Pancreas (tissue), 10 donors: ENCODE measurements around the gene TMEM233. TPM values are rescaled to one million over a fixed set of nuclear protein-coding genes. Genes with fewer than 3 reads are reported as not detected.

ENCODE experiments used
- ATAC-seq, 4 donors: fragments of 200-7000 bp; cut with Tn5 transposase; one replicate each; pipeline versions ENCODE4 v1.8.0 to v1.9.1; 2020; ENCODE audit warnings: mild to moderate bottlenecking in 4 of 4, moderate library complexity in 4 of 4
- DNase-seq, 6 donors: peaks; one replicate each; pipeline ENCODE4 v3.0.0-alpha.2; 2020
- FAIRE-seq: peaks from 2 replicates; lab custom pipeline; 2012; peaks lifted over from hg19 to GRCh38; lab: Jason Lieb, UNC
- H3K27ac ChIP-seq, 4 donors: fragments of 200-600 bp; sonication (generic); 1 replicate in 3 of 4; 2 replicates in 1 of 4; pipeline versions ENCODE4 v1.5.0 to v1.8.0; 2020
- H3K27me3 ChIP-seq, 4 donors: fragments of 200-600 bp; one replicate each; pipeline ENCODE4 v1.8.0; 2021
- H3K36me3 ChIP-seq, 3 donors: fragments of 200-600 bp; sonication (generic) in 1 of 3; one replicate each; pipeline versions ENCODE4 v1.5.0 to v1.8.0; 2020 to 2021
- H3K4me1 ChIP-seq, 3 donors: fragments of 200-600 bp; one replicate each; pipeline ENCODE4 v1.8.0; 2021
- H3K4me3 ChIP-seq, 4 donors: fragments of 200-600 bp; sonication (generic) in 2 of 4; one replicate each; pipeline versions ENCODE4 v1.5.0 to v1.8.0; 2020 to 2021
- H3K9me3 ChIP-seq, 4 donors: fragments of 200-600 bp; one replicate each; pipeline ENCODE4 v1.8.0; 2021
- CTCF ChIP-seq, 4 donors: fragments of 200-600 bp; sonication (generic) in 3 of 4; IDR thresholded peaks; one replicate each; pipeline versions ENCODE4 v1.5.0 to v1.8.0; 2021; ENCODE audit warnings: antibody characterized with exemption in 4 of 4
- WGBS, 2 donors: extraction: QIAGEN DNeasy Blood & Tissue Kit; methylation state at CpG; one replicate each; pipeline ENCODE4 v1.1.7; 2013; 5-methylcytosine and 5-hydroxymethylcytosine counted together
- intact Hi-C, 3 donors: fragments of 100-400 bp; cut with DNase I; formaldehyde crosslinking; loops; one replicate each; pipeline versions ENCODE4 v1.11.1 to v1.14.2; 2022
- polyA plus RNA-seq, 2 donors: library from polyadenylated mRNA; stranded (reverse); fragments of 200-250 nt; gene quantifications; one replicate each; pipeline ENCODE4 v1.2.3, GENCODE V29; 2013
- total RNA-seq, 6 donors: library from RNA; stranded (reverse); fragmentation: NEBNext Ultra II Directional in 4 of 6; extraction: Animal tissue kit (Norgen Biotek cat#: 25700) in 4 of 6; gene quantifications; one replicate each; pipeline versions ENCODE4 v1.2.1 to v1.2.4, GENCODE V29; 2021 to 2023
- donor health status: healthy with polysubstance abuse.
- donor health status: DM: no; HTN: no; CAD: no; lungs with moderate emphysema.
- donor health status: DM: no; HTN: no; CAD: no.
- donor health status: control.
- donor health status: control.
- donor health status: Bipolar disorder and iron deficiency.
- donor health status: DM: yes; HTN: yes; CAD: no.
- donor health status: DM: no; HTN: no; CAD: no.
- donor health status: DM: no; HTN: no; CAD: no.
- donor health status: DM: yes; HTN: yes; CAD: no.

Gene TMEM233
- total and polyA plus RNA-seq, 8 donors: 0.05 to 0.52 (median 0.07) TPM; not detected in 2

GRCh38 chr12:119681111-119681510, 87.5 kb downstream of the TMEM233 start:
- no peak for TF ChIP-seq CTCF (IDR thresholded peaks at IDR 0.05)
- Histone ChIP-seq H3K27ac (no peak overlapping the region), H3K4me1 (peaks cover 0 to 33% (median 11%) of the 10 kb centered on the region in 3 donors), H3K9me3 (no peaks in the 10 kb centered on the region), H3K4me3 (no peak overlapping the region), H3K36me3 (peaks cover 8 to 62% (median 44%) of the 10 kb centered on the region in 3 donors), H3K27me3 (no peaks in the 10 kb centered on the region)
- no peak for FAIRE-seq
- no peak for DNase-seq
- no peak for ATAC-seq
- intact Hi-C loops: loop anchor here in 1 of 3 donors (10.0 kb wide), 1 partner anchor 94 kb away; no protein-coding TSS in a partner anchor
- 87 to 90% methylated on average over 8 of the region's 8 CpGs for WGBS, 2 donors

GRCh38 chr12:119681728-119682638, 88.4 kb downstream of the TMEM233 start:
- no peak for TF ChIP-seq CTCF (IDR thresholded peaks at IDR 0.05)
- FAIRE-seq: no peak
- no peak for ATAC-seq
- Histone ChIP-seq H3K27me3 (no peaks in the 10 kb centered on the region), H3K36me3 (peaks cover 8 to 54% (median 36%) of the 10 kb centered on the region in 3 donors), H3K4me3 (no peak overlapping the region), H3K4me1 (peaks cover 0 to 33% (median 11%) of the 10 kb centered on the region in 3 donors), H3K9me3 (no peaks in the 10 kb centered on the region), H3K27ac (peak overlapping the region in 2 of 4 donors; percentile 3 to 24)
- WGBS, 2 donors: 94% methylated on average over 9 of the region's 9 CpGs
- no peak for DNase-seq
- intact Hi-C loops: loop anchor here in 1 of 3 donors (10.0 kb wide), 1 partner anchor 93 kb away; no protein-coding TSS in a partner anchor

- TF ChIP-seq CTCF (IDR thresholded peaks at IDR 0.05): no peak
- Histone ChIP-seq H3K27ac (peak overlapping the region in 3 of 4 donors; percentile 3 to 24 (median 9)), H3K4me1 (peaks cover 0 to 33% (median 11%) of the 10 kb centered on the region in 3 donors), H3K4me3 (no peak overlapping the region), H3K9me3 (no peaks in the 10 kb centered on the region), H3K27me3 (no peaks in the 10 kb centered on the region), H3K36me3 (peaks cover 8 to 46% (median 28%) of the 10 kb centered on the region in 3 donors)
- DNase-seq (no peak), ATAC-seq (peak in 2 of 4 donors; percentile 4 to 34), FAIRE-seq (no peak)
- intact Hi-C loops: loop anchor here in 1 of 3 donors (10.0 kb wide), 1 partner anchor 92 kb away; no protein-coding TSS in a partner anchor
- 81 to 87% methylated on average over 3 of the region's 3 CpGs for WGBS, 2 donors
Observed at GRCh38 chr12:119682639-119683252, 89.2 kb downstream of the TMEM233 start.

GRCh38 chr12:119683413-119683812, 89.8 kb downstream of the TMEM233 start:
- H3K9me3 ChIP-seq: no peaks in the 10 kb centered on the region
- intact Hi-C loops: loop anchor here in 1 of 3 donors (10.0 kb wide), 1 partner anchor 91 kb away; no protein-coding TSS in a partner anchor
- WGBS, 2 donors: 72 to 75% methylated on average over 6 of the region's 6 CpGs
- H3K4me1 ChIP-seq: peaks cover 0 to 33% (median 11%) of the 10 kb centered on the region in 3 donors
- no peaks in the 10 kb centered on the region for H3K27me3 ChIP-seq
- FAIRE-seq: no peak
- peak overlapping the region in 3 of 4 donors; percentile 9 to 31 (median 13) for H3K27ac ChIP-seq
- no peak for DNase-seq
- H3K36me3 ChIP-seq: peaks cover 8 to 39% (median 21%) of the 10 kb centered on the region in 3 donors
- no peak for TF ChIP-seq CTCF (IDR thresholded peaks at IDR 0.05)
- no peak overlapping the region for H3K4me3 ChIP-seq
- peak in 1 of 4 donors; percentile 12 for ATAC-seq
